B cell (primary cell): Measurements from ENCODE around the gene TMEM134. TPM values are rescaled to one million over a fixed set of nuclear protein-coding genes. Genes with fewer than 3 reads are reported as not detected.

Source experiments
- ATAC-seq: fragments of 200-7000 bp; cut with Tn5 transposase; one replicate; pipeline ENCODE4 v1.10.0; 2021; ENCODE audit warnings: low read depth, mild to moderate bottlenecking, moderate number of reproducible peaks, moderate library complexity
- CTCF ChIA-PET: fragments of 350-600 bp; sonication (Branson Sonifier 250); formaldehyde crosslinking; loops from one replicate; lab custom pipeline; 2021; ENCODE audit warnings: antibody characterized with exemption, inconsistent platforms; lab: Charles Lee
- POLR2A ChIA-PET: fragments of 350-600 bp; sonication (Branson Sonifier 250); formaldehyde crosslinking; loops from one replicate; lab custom pipeline; 2021; ENCODE audit warnings: antibody characterized with exemption; lab: Charles Lee
- DNase-seq: peaks from one replicate; pipeline ENCODE4 v3.0.0; 2013
- H2AFZ ChIP-seq: 2 replicates; pipeline ENCODE4 v1.6.1; 2012; ENCODE audit warnings: mild to moderate bottlenecking, low read depth, low read length; ENCODE audit not compliant: insufficient read depth, poor library complexity, severe bottlenecking
- H3K27ac ChIP-seq, 2 donors: 1 replicate in 1 of 2; 2 replicates in 1 of 2; pipeline ENCODE4 v1.5.1; 2012 to 2013; ENCODE audit warnings: low read length in 2 of 2, mild to moderate bottlenecking in 2 of 2, moderate library complexity in 1 of 2
- H3K27me3 ChIP-seq, 4 experiments: fragments of 200-600 bp in 1 of 4; sonication (generic) in 1 of 4; replicated peaks in 1 of 4; 1 replicate in 2 of 4; 2 replicates in 2 of 4; pipeline versions ENCODE4 v1.6.1 to v1.7.0; 2013 to 2016; ENCODE audit warnings: low read length in 3 of 4, mild to moderate bottlenecking in 2 of 4, mixed read lengths in 1 of 4, moderate library complexity in 1 of 4; ENCODE audit not compliant: insufficient read depth in 4 of 4, control insufficient read depth in 3 of 4; ENCODE audit errors: control extremely low read depth in 1 of 4
- H3K36me3 ChIP-seq, 2 experiments: replicated peaks in 1 of 2; 1 replicate in 1 of 2; 2 replicates in 1 of 2; pipeline versions ENCODE4 v1.6.1 to v1.7.1; 2013; ENCODE audit warnings: low read length in 1 of 2; ENCODE audit not compliant: insufficient read depth in 2 of 2, control insufficient read depth in 1 of 2; ENCODE audit errors: control extremely low read depth in 1 of 2, extremely low read depth in 1 of 2
- H3K4me1 ChIP-seq, 2 donors: fragments of 200-600 bp in 1 of 2; sonication (generic) in 1 of 2; 1 replicate in 1 of 2; 2 replicates in 1 of 2; pipeline versions ENCODE4 v1.5.1 to v1.6.1; 2013 to 2017; ENCODE audit warnings: low read length in 2 of 2; ENCODE audit not compliant: control insufficient read depth in 2 of 2, insufficient read depth in 2 of 2
- H3K4me2 ChIP-seq: replicated peaks from 2 replicates; pipeline ENCODE3; 2012; ENCODE audit warnings: mild to moderate bottlenecking, low read depth, low read length; ENCODE audit not compliant: poor library complexity, severe bottlenecking
- H3K4me3 ChIP-seq, 5 experiments: fragments of 200-600 bp in 1 of 5; sonication (generic) in 1 of 5; 1 replicate in 3 of 5; 2 replicates in 2 of 5; pipeline versions ENCODE4 v1.5.1 to v1.7.0; 2011 to 2016; ENCODE audit warnings: low read length in 4 of 5, mild to moderate bottlenecking in 4 of 5, low read depth in 2 of 5, control low read depth in 1 of 5, moderate library complexity in 1 of 5; ENCODE audit not compliant: insufficient read depth in 1 of 5; ENCODE audit errors: control extremely low read depth in 1 of 5, extremely low read depth in 1 of 5
- H3K79me2 ChIP-seq: fragments of 200-600 bp; sonication (generic); one replicate; pipeline ENCODE4 v1.6.0; 2016; ENCODE audit warnings: low read length; ENCODE audit not compliant: control insufficient read depth, insufficient read depth
- H3K9ac ChIP-seq: fragments of 200-600 bp; sonication (generic); 2 replicates; pipeline ENCODE4 v1.6.1; 2017; ENCODE audit warnings: mild to moderate bottlenecking, low read length, moderate library complexity
- H3K9me3 ChIP-seq, 3 donors: one replicate each; pipeline versions ENCODE4 v1.6.1 to v1.7.1; 2013; ENCODE audit warnings: low read length in 2 of 3; ENCODE audit not compliant: control insufficient read depth in 2 of 3, insufficient read depth in 1 of 3; ENCODE audit errors: control extremely low read depth in 1 of 3
- H4K20me1 ChIP-seq: 2 replicates; pipeline ENCODE4 v1.6.0; 2012; ENCODE audit warnings: mild to moderate bottlenecking, low read length; ENCODE audit not compliant: insufficient read depth, control insufficient read depth, poor library complexity, severe bottlenecking
- H3K27ac Mint-ChIP-seq: one replicate; pipeline ENCODE4 v1.8.0; 2021; ENCODE audit warnings: mixed read lengths
- H3K27me3 Mint-ChIP-seq: one replicate; pipeline ENCODE4 v1.8.0; 2021; ENCODE audit warnings: mixed read lengths
- H3K4me1 Mint-ChIP-seq: one replicate; pipeline ENCODE4 v1.8.0; 2021; ENCODE audit warnings: mixed read lengths
- H3K4me3 Mint-ChIP-seq: one replicate; pipeline ENCODE4 v1.8.0; 2021; ENCODE audit warnings: mixed read lengths
- H3K9me3 Mint-ChIP-seq: one replicate; pipeline ENCODE4 v1.8.0; 2022; ENCODE audit warnings: mixed read lengths; ENCODE audit not compliant: insufficient read depth
- EZH2 ChIP-seq: IDR thresholded peaks from 2 replicates; pipeline ENCODE4 v1.6.1; 2012; ENCODE audit warnings: borderline replicate concordance, low read depth, mild to moderate bottlenecking, moderate library complexity, low read length; ENCODE audit not compliant: insufficient read depth, poor library complexity, severe bottlenecking
- WGBS: methylation state at CpG from one replicate; pipeline ENCODE4 v1.1.5; 2013; ENCODE audit warnings: missing lambda C conversion rate; ENCODE audit not compliant: insufficient coverage; 5-methylcytosine and 5-hydroxymethylcytosine counted together
- intact Hi-C: fragments of 100-400 bp; cut with micrococcal nuclease; formaldehyde crosslinking; loops from one replicate; pipeline ENCODE4 v1.10.0; 2022
- polyA plus RNA-seq: library from polyadenylated mRNA; depleted of rRNA; stranded (reverse); fragments of >200 nt; gene quantifications from 2 replicates; pipeline ENCODE4 v1.2.3, GENCODE V29; 2012
- total RNA-seq, 2 donors: library from RNA; stranded (reverse); fragments of 120-200 nt in 1 of 2; gene quantifications; 1 replicate in 1 of 2; 2 replicates in 1 of 2; pipeline versions ENCODE4 v1.2.3 to v1.2.4, GENCODE V29; 2013 to 2022
- TF ChIP-seq, protein P1 (sequence below): fragments of 200-600 bp; IDR thresholded peaks from one replicate; pipeline ENCODE4 v1.8.0; 2022; ENCODE audit warnings: antibody characterized with exemption, mild to moderate bottlenecking

TMEM134 gene
- total and polyA plus RNA-seq, 2 donors (not counting 1 experiment from before 2014, with no cell fraction given): 167 to 197 TPM

- H4K20me1 ChIP-seq: peaks cover 82% of the 10 kb centered on the region
- no peaks in the 10 kb centered on the region for H3K27me3 ChIP-seq
- DNase-seq (no peak), ATAC-seq (no peak)
- peak overlapping the region; percentile 71 to 88 for H3K27ac ChIP-seq
- TF ChIP-seq EZH2: no peak
- TF ChIP-seq, protein P1, sequence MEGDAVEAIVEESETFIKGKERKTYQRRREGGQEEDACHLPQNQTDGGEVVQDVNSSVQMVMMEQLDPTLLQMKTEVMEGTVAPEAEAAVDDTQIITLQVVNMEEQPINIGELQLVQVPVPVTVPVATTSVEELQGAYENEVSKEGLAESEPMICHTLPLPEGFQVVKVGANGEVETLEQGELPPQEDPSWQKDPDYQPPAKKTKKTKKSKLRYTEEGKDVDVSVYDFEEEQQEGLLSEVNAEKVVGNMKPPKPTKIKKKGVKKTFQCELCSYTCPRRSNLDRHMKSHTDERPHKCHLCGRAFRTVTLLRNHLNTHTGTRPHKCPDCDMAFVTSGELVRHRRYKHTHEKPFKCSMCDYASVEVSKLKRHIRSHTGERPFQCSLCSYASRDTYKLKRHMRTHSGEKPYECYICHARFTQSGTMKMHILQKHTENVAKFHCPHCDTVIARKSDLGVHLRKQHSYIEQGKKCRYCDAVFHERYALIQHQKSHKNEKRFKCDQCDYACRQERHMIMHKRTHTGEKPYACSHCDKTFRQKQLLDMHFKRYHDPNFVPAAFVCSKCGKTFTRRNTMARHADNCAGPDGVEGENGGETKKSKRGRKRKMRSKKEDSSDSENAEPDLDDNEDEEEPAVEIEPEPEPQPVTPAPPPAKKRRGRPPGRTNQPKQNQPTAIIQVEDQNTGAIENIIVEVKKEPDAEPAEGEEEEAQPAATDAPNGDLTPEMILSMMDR: no peak
- H3K36me3 ChIP-seq: peaks cover 0 to 51% of the 10 kb centered on the region in 2 experiments
- peak overlapping the region; percentile 82 for H3K9ac ChIP-seq
- WGBS: 60% methylated on average over 38 of the region's 38 CpGs
- peak overlapping the region; percentile 51 to 96 (median 86) for H3K4me3 ChIP-seq
- peak overlapping the region; percentile 99 for H3K4me2 ChIP-seq
- intact Hi-C loops: loop anchor here (1.0 to 2.0 kb wide), 4 partner anchors 8 to 47 kb away; partner anchors contain the start of genes AIP and RPS6KB2
- peaks cover 59 to 87% of the 10 kb centered on the region in 2 donors for H3K4me1 ChIP-seq
- no peaks in the 10 kb centered on the region for H3K27me3 Mint-ChIP-seq
- H3K27ac Mint-ChIP-seq: peak overlapping the region; percentile 98
- peaks cover 0 to 3% (median 0%) of the 10 kb centered on the region in 3 donors for H3K9me3 ChIP-seq
- H3K9me3 Mint-ChIP-seq: no peaks in the 10 kb centered on the region
- H3K79me2 ChIP-seq: peaks cover 79% of the 10 kb centered on the region
- ChIA-PET POLR2A (interaction anchor here (0.6 to 9.5 kb wide), 16 partner anchors 7 to 69 kb away, joined by 3 to 215 read pairs (median 25); partner anchors contain the start of genes AIP, CLCF1, PITPNM1 and PPP1CA), CTCF (interaction anchor here (0.6 to 4.4 kb wide), 14 partner anchors 7 to 79 kb away, joined by 3 to 63 read pairs (median 8); partner anchors contain the start of genes PITPNM1, PPP1CA, RPS6KB2 and TBC1D10C)
- H2AFZ ChIP-seq: no peak overlapping the region
- H3K4me1 Mint-ChIP-seq: peaks cover 87% of the 10 kb centered on the region
- peak overlapping the region; percentile 88 for H3K4me3 Mint-ChIP-seq
Measured at GRCh38 chr11:67435727-67436458, 33.2 kb downstream of the TMEM134 start.
